Heart left ventricle (tissue), 16 donors: ENCODE results near the gene FAM53B. TPM values are rescaled to one million over a fixed set of nuclear protein-coding genes. Genes with fewer than 3 reads are reported as not detected.

ENCODE experiments used
- ATAC-seq, 4 donors: fragments of 200-7000 bp; cut with Tn5 transposase; one replicate each; pipeline ENCODE4 v1.9.1; 2020 to 2022; ENCODE audit warnings: moderate library complexity in 4 of 4, mild to moderate bottlenecking in 3 of 4, moderate number of reproducible peaks in 1 of 4
- DNase-seq, 5 donors: peaks; one replicate each; pipeline ENCODE4 v3.0.0-alpha.2; 2020
- H3K27ac ChIP-seq, 12 donors: fragments of 200-600 bp; sonication (generic) in 4 of 12; one replicate each; pipeline versions ENCODE4 v1.5.0 to v1.8.0; 2016 to 2022; ENCODE audit warnings: mild to moderate bottlenecking in 2 of 12
- H3K27me3 ChIP-seq, 9 donors: fragments of 200-600 bp; sonication (generic) in 2 of 9; one replicate each; pipeline versions ENCODE4 v1.5.1 to v1.8.0; 2016 to 2022; ENCODE audit warnings: mild to moderate bottlenecking in 3 of 9
- H3K36me3 ChIP-seq, 9 donors: fragments of 200-600 bp; sonication (generic) in 2 of 9; one replicate each; pipeline versions ENCODE4 v1.5.0 to v1.8.0; 2018 to 2022; ENCODE audit warnings: mild to moderate bottlenecking in 2 of 9
- H3K4me1 ChIP-seq, 12 donors: fragments of 200-600 bp; sonication (generic) in 4 of 12; one replicate each; pipeline versions ENCODE4 v1.5.0 to v1.8.0; 2016 to 2022; ENCODE audit warnings: mild to moderate bottlenecking in 3 of 12
- H3K4me3 ChIP-seq, 12 donors: fragments of 200-600 bp; sonication (generic) in 4 of 12; one replicate each; pipeline versions ENCODE4 v1.5.0 to v1.8.0; 2017 to 2022; ENCODE audit warnings: mild to moderate bottlenecking in 9 of 12, moderate library complexity in 4 of 12
- H3K9me3 ChIP-seq, 12 donors: fragments of 200-600 bp; sonication (generic) in 4 of 12; one replicate each; pipeline versions ENCODE4 v1.5.0 to v1.8.0; 2016 to 2022; ENCODE audit warnings: mild to moderate bottlenecking in 1 of 12
- CTCF ChIP-seq, 12 donors: fragments of 200-600 bp; sonication (generic) in 4 of 12; IDR thresholded peaks; one replicate each; pipeline versions ENCODE4 v1.5.0 to v1.8.0; 2018 to 2022; ENCODE audit warnings: antibody characterized with exemption in 12 of 12, mild to moderate bottlenecking in 5 of 12
- POLR2A ChIP-seq, 2 donors: fragments of 450-650 bp; IDR thresholded peaks; one replicate each; pipeline ENCODE4 v1.6.1; 2017; ENCODE audit warnings: antibody characterized with exemption in 2 of 2, mild to moderate bottlenecking in 2 of 2, moderate library complexity in 2 of 2
- WGBS, 4 donors: extraction: QIAGEN DNeasy Blood & Tissue Kit in 2 of 4; methylation state at CpG; one replicate each; pipeline versions ENCODE4 v1.1.5 to v1.1.7; 2013 to 2018; 5-methylcytosine and 5-hydroxymethylcytosine counted together
- intact Hi-C, 10 donors: fragments of 100-400 bp; cut with DNase I; formaldehyde crosslinking; loops; one replicate each; pipeline versions ENCODE4 v1.11.1 to v1.14.2; 2022
- polyA plus RNA-seq, 2 donors: library from polyadenylated mRNA; stranded (reverse); fragments of 200-250 nt; gene quantifications; one replicate each; pipeline ENCODE4 v1.2.3, GENCODE V29; 2013
- total RNA-seq, 9 donors: library from RNA; depleted of rRNA in 2 of 9; stranded (reverse); fragments of >200 nt in 2 of 9; fragmentation: NEBNext Ultra II Directional in 3 of 9; extraction: Animal tissue kit (Norgen Biotek cat#: 25700) in 3 of 9; gene quantifications; one replicate each; pipeline versions ENCODE4 v1.1.0 to v1.2.4, GENCODE V29; 2016 to 2023
- donor health status: ischemic (EF 13 %, LVEDD 7.1; RV severe dilation, severe dysfunction).
- donor health status: healthy with polysubstance abuse.
- donor health status: DM: no; HTN: yes; CAD: no.
- donor health status: DM: no; HTN: no; CAD: no.
- donor health status: ischemic (EF 25% LVEDD 6.9; RV normal size, moderate dysfunction).
- donor health status: ischemic (EF 25% LVEDD 5.7; RV mildly dilated, moderate dysfunction).
- donor health status: healthy.
- donor health status: DM: yes; HTN: yes; CAD: no.
- donor health status: ischemic (EF 35%, LVEDD 5.7; RV mildly dilated, moderate dysfunction).
- donor health status: nonischemic (EF 11% LVEDD 7.7; RV severe dilation, severe dysfunction).
- donor health status: DM: yes; HTN: yes; CAD: no.
- donor health status: PGD.
- donor health status: ischemic (EF 29% LVEDD 5.4; RV normal size, mild dysfunction).
- donor health status: nonischemic (EF 23%, LVEDD 6.1; RV moderate dilation, normal function).

Gene FAM53B
- total and polyA plus RNA-seq, 11 donors, result 23.7 to 57.7 (median 35.5) TPM

GRCh38 chr10:124671486-124672075 is 72.6 kb downstream of the FAM53B start:
- peak in 3 of 4 donors; percentile 54 to 61 (median 60) for ATAC-seq

GRCh38 chr10:124670849-124671248 is 73.3 kb downstream of the FAM53B start:
- no peak for ATAC-seq
- no peaks in the 10 kb centered on the region for H3K9me3 ChIP-seq
- DNase-seq, result peak in 2 of 5 donors; percentile 52 to 73
- H3K4me3 ChIP-seq, result no peak overlapping the region
- H3K27ac ChIP-seq, result peak overlapping the region in 11 of 12 donors; percentile 16 to 86 (median 59)
- peaks cover 35 to 100% (median 95%) of the 10 kb centered on the region in 12 donors for H3K4me1 ChIP-seq
- H3K36me3 ChIP-seq, result peaks cover 0 to 15% (median 0%) of the 10 kb centered on the region in 9 donors
- WGBS, 4 donors, result 62 to 84% (median 67%) methylated on average over 12 to 13 of the region's 13 CpGs
- TF ChIP-seq POLR2A (IDR thresholded peaks at IDR 0.05), result no peak
- no peak for TF ChIP-seq CTCF (IDR thresholded peaks at IDR 0.05)
- intact Hi-C loops, result loop anchor here in 1 of 10 donors (5.0 kb wide), 1 partner anchor 56 kb away; no protein-coding TSS in a partner anchor
- H3K27me3 ChIP-seq, result no peaks in the 10 kb centered on the region

More at GRCh38 chr10:124671486-124672075, 72.6 kb downstream of the FAM53B start:
- DNase-seq, result peak in 4 of 5 donors; percentile 53 to 81 (median 72)
- Histone ChIP-seq H3K4me3 (no peak overlapping the region), H3K27ac (peak overlapping the region; percentile 18 to 86 (median 66)), H3K36me3 (peaks cover 0 to 8% (median 0%) of the 10 kb centered on the region in 9 donors), H3K9me3 (no peaks in the 10 kb centered on the region), H3K27me3 (no peaks in the 10 kb centered on the region), H3K4me1 (peaks cover 37 to 100% (median 94%) of the 10 kb centered on the region in 12 donors)
- TF ChIP-seq CTCF (IDR thresholded peaks at IDR 0.05) (peak; percentile 13 to 62 (median 38)), POLR2A (IDR thresholded peaks at IDR 0.05) (no peak)
- 39 to 52% (median 43%) methylated on average over 8 of the region's 8 CpGs for WGBS, 4 donors
- intact Hi-C loops, result loop anchor here in 1 of 10 donors (2.0 to 5.0 kb wide), 2 partner anchors 56 to 71 kb away; no protein-coding TSS in a partner anchor

- TF ChIP-seq POLR2A (IDR thresholded peaks at IDR 0.05), result no peak
- no peak for TF ChIP-seq CTCF (IDR thresholded peaks at IDR 0.05)
- Histone ChIP-seq H3K27me3 (no peaks in the 10 kb centered on the region), H3K27ac (peak overlapping the region in 8 of 12 donors; percentile 16 to 86 (median 71)), H3K4me3 (no peak overlapping the region), H3K4me1 (peaks cover 35 to 100% (median 90%) of the 10 kb centered on the region in 12 donors), H3K9me3 (no peaks in the 10 kb centered on the region), H3K36me3 (peaks cover 0 to 17% (median 0%) of the 10 kb centered on the region in 9 donors)
- intact Hi-C loops, result loop anchor here in 1 of 10 donors (5.0 kb wide), 1 partner anchor 57 kb away; no protein-coding TSS in a partner anchor
- DNase-seq (peak in 1 of 5 donors; percentile 14), ATAC-seq (no peak)
- 68 to 80% (median 75%) methylated on average over 23 of the region's 23 CpGs for WGBS, 4 donors
Measured at GRCh38 chr10:124669824-124670654, 74.1 kb downstream of the FAM53B start.
